Endothelial cell of umbilical vein (primary cell): ENCODE results near the gene ZNF598. TPM values are rescaled to one million over a fixed set of nuclear protein-coding genes. Genes with fewer than 3 reads are reported as not detected.

Experiments
- BruUV-seq: library from RNA; stranded (reverse); fragments of 400-500 nt; replicated peaks from 2 replicates; lab custom pipeline; 2021; lab: Mats Ljungman, UMichigan
- CTCF ChIA-PET: fragments of 300-600, 350-600 bp; sonication (Branson Sonifier 250); formaldehyde crosslinking; loops from one replicate; lab custom pipeline; 2021; ENCODE audit warnings: antibody characterized with exemption, inconsistent platforms; lab: Charles Lee
- POLR2A ChIA-PET: fragments of 300-600, 350-600 bp; sonication (Branson Sonifier 250); formaldehyde crosslinking; loops from one replicate; lab custom pipeline; 2021; ENCODE audit warnings: antibody characterized with exemption, inconsistent platforms; lab: Charles Lee
- DNase-seq: peaks from one replicate; pipeline ENCODE4 v3.0.0-alpha.2; 2011; ENCODE audit warnings: low read depth, low spot score
- FAIRE-seq: peaks from 2 replicates; lab custom pipeline; 2011; peaks lifted over from hg19 to GRCh38; lab: Jason Lieb, UNC
- H2AFZ ChIP-seq: 2 replicates; pipeline ENCODE4 v1.6.0; 2012; ENCODE audit warnings: low read depth, low read length, control low read depth, inconsistent platforms
- H3K27ac ChIP-seq: 2 replicates; pipeline ENCODE4 v1.5.1; 2011; ENCODE audit warnings: low read depth, mild to moderate bottlenecking, control low read depth, low read length, moderate library complexity; ENCODE audit not compliant: insufficient read depth
- H3K27me3 ChIP-seq, 2 experiments: 2 replicates each; pipeline versions ENCODE4 v1.6.0 to v1.6.1; 2011; ENCODE audit warnings: low read length in 2 of 2, mixed read lengths in 1 of 2; ENCODE audit not compliant: control insufficient read depth in 2 of 2, insufficient read depth in 2 of 2
- H3K36me3 ChIP-seq, 2 experiments: 2 replicates in 1 of 2; 3 replicates in 1 of 2; pipeline ENCODE4 v1.5.1; 2011; ENCODE audit warnings: low read length in 2 of 2, mild to moderate bottlenecking in 1 of 2, moderate library complexity in 1 of 2; ENCODE audit not compliant: control insufficient read depth in 2 of 2, insufficient read depth in 2 of 2; ENCODE audit errors: extremely low read depth in 1 of 2
- H3K4me1 ChIP-seq: 3 replicates; pipeline ENCODE4 v1.5.1; 2011; ENCODE audit warnings: mild to moderate bottlenecking, low read length; ENCODE audit not compliant: control insufficient read depth, insufficient read depth; ENCODE audit errors: extremely low read depth
- H3K4me2 ChIP-seq: 2 replicates; pipeline ENCODE4 v1.6.1; 2011; ENCODE audit warnings: low read length, control low read depth, mixed read lengths; ENCODE audit not compliant: insufficient read depth
- H3K4me3 ChIP-seq, 3 experiments: fragments of 200-600 bp in 1 of 3; sonication (generic), shearing (Covaris generic) in 1 of 3; replicated peaks in 1 of 3; 2 replicates each; pipeline ENCODE4 v1.5.1; 2011 to 2016; ENCODE audit warnings: control low read depth in 3 of 3, low read length in 3 of 3, mild to moderate bottlenecking in 2 of 3, inconsistent platforms in 1 of 3, low read depth in 1 of 3, moderate library complexity in 1 of 3; ENCODE audit not compliant: insufficient read depth in 1 of 3
- H3K79me2 ChIP-seq: 2 replicates; pipeline ENCODE4 v1.6.0; 2012; ENCODE audit warnings: low read length, inconsistent platforms; ENCODE audit not compliant: control insufficient read depth, insufficient read depth
- H3K9ac ChIP-seq: replicated peaks from 2 replicates; pipeline ENCODE3; 2011; ENCODE audit warnings: low read length, control low read depth; ENCODE audit not compliant: insufficient read depth; ENCODE audit errors: extremely low read depth
- H3K9me1 ChIP-seq: replicated peaks from 3 replicates; pipeline ENCODE4 v1.6.0; 2011; ENCODE audit warnings: mild to moderate bottlenecking, low read length; ENCODE audit not compliant: control insufficient read depth, insufficient read depth; ENCODE audit errors: extremely low read depth
- H3K9me3 ChIP-seq: replicated peaks from 2 replicates; pipeline ENCODE4 v1.5.1; 2012; ENCODE audit warnings: low read length, inconsistent platforms; ENCODE audit not compliant: control insufficient read depth, insufficient read depth
- H4K20me1 ChIP-seq: replicated peaks from 2 replicates; pipeline ENCODE3; 2011; ENCODE audit warnings: mild to moderate bottlenecking, low read length; ENCODE audit not compliant: control insufficient read depth, insufficient read depth; ENCODE audit errors: extremely low read depth
- EZH2 ChIP-seq: IDR thresholded peaks from 2 replicates; pipeline ENCODE4 v1.6.1; 2012; ENCODE audit warnings: borderline replicate concordance, low read depth, mild to moderate bottlenecking, moderate library complexity, low read length, inconsistent platforms; ENCODE audit not compliant: severe bottlenecking
- FOS ChIP-seq: IDR thresholded peaks from 2 replicates; pipeline ENCODE4 v1.6.1; 2011; ENCODE audit warnings: mild to moderate bottlenecking, low read length, moderate library complexity, borderline replicate concordance; ENCODE audit not compliant: insufficient read depth
- GATA2 ChIP-seq: IDR thresholded peaks from 2 replicates; pipeline ENCODE4 v1.7.0; 2011; ENCODE audit warnings: low read depth, mild to moderate bottlenecking, moderate library complexity, mixed read lengths, low read length; ENCODE audit not compliant: insufficient read length, insufficient read depth
- JUN ChIP-seq: IDR thresholded peaks from 2 replicates; pipeline ENCODE4 v1.6.1; 2011; ENCODE audit warnings: borderline replicate concordance, low read depth; ENCODE audit not compliant: insufficient read length, insufficient read depth
- MYC ChIP-seq: IDR thresholded peaks from one replicate; pipeline ENCODE4 v1.6.1; 2011; ENCODE audit warnings: mild to moderate bottlenecking, low read depth, low read length
- POLR2AphosphoS5 ChIP-seq: IDR thresholded peaks from 2 replicates; pipeline ENCODE4 v1.6.1; 2012; ENCODE audit warnings: low read depth, mild to moderate bottlenecking, control low read depth, low read length, moderate library complexity; ENCODE audit not compliant: insufficient read depth
- dilution Hi-C: fragments of 300-500 bp; cut with MboI; formaldehyde crosslinking; loops from one replicate; pipeline ENCODE4 v1.15.0; 2019; ENCODE audit warnings: low sequenced_read_pairs; ENCODE audit not compliant: extremely low pct_ligation_motif_present
- intact Hi-C: fragments of 100-400 bp; cut with micrococcal nuclease; formaldehyde crosslinking; loops from one replicate; pipeline ENCODE4 v1.10.0; 2022
- polyA plus RNA-seq, 4 experiments: library from polyadenylated mRNA; depleted of rRNA in 3 of 4; stranded (reverse) in 3 of 4; unstranded in 1 of 4; fragments of >200 nt; gene quantifications; 2 replicates each; pipeline versions ENCODE4 v1.2.1 to v1.2.3, GENCODE V29; 2011 to 2012; ENCODE audit warnings: missing spikeins in 1 of 4
- total RNA-seq: library from RNA; stranded (reverse); gene quantifications from 2 replicates; pipeline ENCODE4 v1.2.3, GENCODE V29; 2021
- TF ChIP-seq, protein P1 (sequence below), 2 donors: IDR thresholded peaks; 1 replicate in 1 of 2; 2 replicates in 1 of 2; pipeline ENCODE4 v1.5.1; 2011; ENCODE audit warnings: low read length in 2 of 2, mild to moderate bottlenecking in 2 of 2, moderate library complexity in 2 of 2, control low read depth in 1 of 2, inconsistent platforms in 1 of 2, low read depth in 1 of 2; ENCODE audit not compliant: insufficient read depth in 1 of 2; ENCODE audit errors: extremely low read depth in 1 of 2

The ZNF598 gene
- total and polyA plus RNA-seq, 2 donors (not counting 3 experiments of a cell fraction or from before 2014, with no cell fraction given) = 43.3 to 67.0 TPM

DNA sequence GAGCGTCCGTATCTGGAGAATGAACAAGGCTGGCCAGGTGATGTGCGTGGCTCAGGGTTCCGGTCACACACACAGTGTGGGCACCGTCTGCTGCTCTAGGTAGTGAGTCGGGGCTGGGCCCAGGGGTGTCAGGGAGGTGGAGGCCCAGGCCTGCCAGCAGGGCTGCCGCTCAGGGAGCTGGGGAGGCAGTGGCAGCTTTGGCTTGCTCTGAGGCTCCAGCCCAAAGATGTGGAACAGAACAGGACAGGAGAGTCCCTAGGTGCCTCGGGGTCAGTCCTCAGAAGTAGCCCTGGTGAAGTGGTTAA, 33.5 kb downstream of the ZNF598 start:
- H3K27ac ChIP-seq = no peak overlapping the region
- no peak for TF ChIP-seq EZH2
- TF ChIP-seq POLR2AphosphoS5 = no peak
- TF ChIP-seq, protein P1, sequence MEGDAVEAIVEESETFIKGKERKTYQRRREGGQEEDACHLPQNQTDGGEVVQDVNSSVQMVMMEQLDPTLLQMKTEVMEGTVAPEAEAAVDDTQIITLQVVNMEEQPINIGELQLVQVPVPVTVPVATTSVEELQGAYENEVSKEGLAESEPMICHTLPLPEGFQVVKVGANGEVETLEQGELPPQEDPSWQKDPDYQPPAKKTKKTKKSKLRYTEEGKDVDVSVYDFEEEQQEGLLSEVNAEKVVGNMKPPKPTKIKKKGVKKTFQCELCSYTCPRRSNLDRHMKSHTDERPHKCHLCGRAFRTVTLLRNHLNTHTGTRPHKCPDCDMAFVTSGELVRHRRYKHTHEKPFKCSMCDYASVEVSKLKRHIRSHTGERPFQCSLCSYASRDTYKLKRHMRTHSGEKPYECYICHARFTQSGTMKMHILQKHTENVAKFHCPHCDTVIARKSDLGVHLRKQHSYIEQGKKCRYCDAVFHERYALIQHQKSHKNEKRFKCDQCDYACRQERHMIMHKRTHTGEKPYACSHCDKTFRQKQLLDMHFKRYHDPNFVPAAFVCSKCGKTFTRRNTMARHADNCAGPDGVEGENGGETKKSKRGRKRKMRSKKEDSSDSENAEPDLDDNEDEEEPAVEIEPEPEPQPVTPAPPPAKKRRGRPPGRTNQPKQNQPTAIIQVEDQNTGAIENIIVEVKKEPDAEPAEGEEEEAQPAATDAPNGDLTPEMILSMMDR (IDR thresholded peaks at IDR 0.05; ENCODE audit: extremely low read depth in 1 of 2, insufficient read depth in 1 of 2, low read depth in 1 of 2, low read length in 2 of 2) = no peak
- no peak for TF ChIP-seq JUN
- no peak for TF ChIP-seq GATA2
- TF ChIP-seq FOS = no peak
- no peak for TF ChIP-seq MYC
- no peak for FAIRE-seq
- no peaks in the 10 kb centered on the region for H3K9me3 ChIP-seq
- dilution Hi-C loops (no loop called here), intact Hi-C loops (no loop called here)
- peaks cover 9 to 37% of the 10 kb centered on the region in 2 experiments for H3K36me3 ChIP-seq
- no peaks in the 10 kb centered on the region for H3K9me1 ChIP-seq
- peaks cover 15% of the 10 kb centered on the region for H3K79me2 ChIP-seq
- CTCF ChIA-PET = no interaction called here
- POLR2A ChIA-PET = no interaction called here
- no peak overlapping the region for H3K9ac ChIP-seq
- no TSS peak for BruUV-seq
- peaks cover 4% of the 10 kb centered on the region for H3K4me1 ChIP-seq
- DNase-seq = no peak
- no peak overlapping the region for H2AFZ ChIP-seq
- H3K27me3 ChIP-seq = peaks cover 19 to 21% of the 10 kb centered on the region in 2 experiments
- no peaks in the 10 kb centered on the region for H4K20me1 ChIP-seq
- no peak overlapping the region for H3K4me2 ChIP-seq
- no peak overlapping the region for H3K4me3 ChIP-seq
